ENCODE results near the gene NPL. TPM values are rescaled to one million over a fixed set of nuclear protein-coding genes. Genes with fewer than 3 reads are reported as not detected.

Gene NPL
- total RNA-seq, 3 donors from 2014 or later, result 8.1 to 12.5 (median 12.1) TPM

- no peak overlapping the region for H3K4me3 ChIP-seq
- TF ChIP-seq CTCF (IDR thresholded peaks at IDR 0.05), result no peak
- no peaks in the 10 kb centered on the region for H3K4me1 ChIP-seq (ENCODE audit: low read depth)
- no peaks in the 10 kb centered on the region for H3K9me3 ChIP-seq
- H3K36me3 ChIP-seq (ENCODE audit: low read depth), result no peaks in the 10 kb centered on the region
- intact Hi-C loops (cut with DNase I, micrococcal nuclease), result no loop called here
- peak; percentile 76 for ATAC-seq
- DNase-seq, result peak in 1 of 3 donors; percentile 37
Observed at GRCh38 chr1:182795563-182796228, 6.1 kb downstream of the NPL start.

GRCh38 chr1:182802006-182802803 is 12.6 kb downstream of the NPL start:
- Histone ChIP-seq H3K9me3 (no peaks in the 10 kb centered on the region), H3K36me3 (ENCODE audit: low read depth) (no peaks in the 10 kb centered on the region), H3K4me3 (no peak overlapping the region), H3K4me1 (ENCODE audit: low read depth) (no peaks in the 10 kb centered on the region)
- intact Hi-C loops (cut with DNase I, micrococcal nuclease), result no loop called here
- no peak for DNase-seq
- ATAC-seq, result peak; percentile 26
- TF ChIP-seq CTCF (IDR thresholded peaks at IDR 0.05), result no peak

GRCh38 chr1:182803846-182804245 is 14.3 kb downstream of the NPL start:
- ATAC-seq (no peak), DNase-seq (no peak)
- intact Hi-C loops (cut with DNase I, micrococcal nuclease), result no loop called here
- Histone ChIP-seq H3K4me1 (ENCODE audit: low read depth) (no peaks in the 10 kb centered on the region), H3K36me3 (ENCODE audit: low read depth) (no peaks in the 10 kb centered on the region), H3K9me3 (no peaks in the 10 kb centered on the region), H3K4me3 (no peak overlapping the region)
- no peak for TF ChIP-seq CTCF (IDR thresholded peaks at IDR 0.05)

- Histone ChIP-seq H3K36me3 (ENCODE audit: low read depth) (no peaks in the 10 kb centered on the region), H3K9me3 (no peaks in the 10 kb centered on the region), H3K4me3 (no peak overlapping the region), H3K4me1 (ENCODE audit: low read depth) (no peaks in the 10 kb centered on the region)
- DNase-seq, result no peak
- TF ChIP-seq CTCF (IDR thresholded peaks at IDR 0.05), result no peak
- no peak for ATAC-seq
- intact Hi-C loops (cut with DNase I, micrococcal nuclease), result no loop called here
Observed at GRCh38 chr1:182806015-182806678, 16.6 kb downstream of the NPL start.

GRCh38 chr1:182807907-182808306 is 18.3 kb downstream of the NPL start:
- Histone ChIP-seq H3K4me1 (ENCODE audit: low read depth) (no peaks in the 10 kb centered on the region), H3K36me3 (ENCODE audit: low read depth) (no peaks in the 10 kb centered on the region), H3K4me3 (no peak overlapping the region), H3K9me3 (no peaks in the 10 kb centered on the region)
- no peak for TF ChIP-seq CTCF (IDR thresholded peaks at IDR 0.05)
- DNase-seq, result no peak
- ATAC-seq, result no peak
- intact Hi-C loops (cut with DNase I, micrococcal nuclease), result no loop called here

Data from mucosa of descending colon (tissue), 3 donors.